ACC112 (cell line): Measurements from ENCODE around the gene IGSF8.

Source experiments
- H2AFZ ChIP-seq: fragments of 200-600 bp; sonication (generic); one replicate; pipeline ENCODE4 v1.6.0; 2017; ENCODE audit warnings: antibody characterized with exemption, low read length; ENCODE audit not compliant: unreplicated experiment
- H3K27ac ChIP-seq: fragments of 200-600 bp; sonication (generic); 2 replicates; pipeline ENCODE4 v1.5.1; 2014; ENCODE audit warnings: low read depth, mild to moderate bottlenecking, antibody characterized with exemption, low read length, moderate library complexity
- H3K27me3 ChIP-seq: fragments of 200-600 bp; sonication (generic); 2 replicates; pipeline ENCODE4 v1.6.1; 2014; ENCODE audit warnings: mild to moderate bottlenecking, antibody characterized with exemption, low read length, moderate library complexity, mixed read lengths; ENCODE audit not compliant: insufficient read depth
- H3K36me3 ChIP-seq: fragments of 200-600 bp; sonication (generic); 2 replicates; pipeline ENCODE4 v1.6.1; 2016; ENCODE audit warnings: mild to moderate bottlenecking, antibody characterized with exemption, low read length, moderate library complexity, mixed read lengths; ENCODE audit not compliant: insufficient read depth
- H3K4me1 ChIP-seq: fragments of 200-600 bp; sonication (generic); one replicate; pipeline ENCODE4 v1.6.1; 2016; ENCODE audit warnings: low read length, mixed read lengths; ENCODE audit not compliant: insufficient read depth, unreplicated experiment, control insufficient read depth
- H3K4me3 ChIP-seq: fragments of 200-600 bp; sonication (generic); 2 replicates; pipeline ENCODE4 v1.5.1; 2014; ENCODE audit warnings: mild to moderate bottlenecking, low read depth, low read length
- H3K79me2 ChIP-seq: fragments of 200-600 bp; sonication (generic); one replicate; pipeline ENCODE4 v1.6.0; 2016; ENCODE audit warnings: low read length; ENCODE audit not compliant: control insufficient read depth, unreplicated experiment, insufficient read depth

The IGSF8 gene, protein sequence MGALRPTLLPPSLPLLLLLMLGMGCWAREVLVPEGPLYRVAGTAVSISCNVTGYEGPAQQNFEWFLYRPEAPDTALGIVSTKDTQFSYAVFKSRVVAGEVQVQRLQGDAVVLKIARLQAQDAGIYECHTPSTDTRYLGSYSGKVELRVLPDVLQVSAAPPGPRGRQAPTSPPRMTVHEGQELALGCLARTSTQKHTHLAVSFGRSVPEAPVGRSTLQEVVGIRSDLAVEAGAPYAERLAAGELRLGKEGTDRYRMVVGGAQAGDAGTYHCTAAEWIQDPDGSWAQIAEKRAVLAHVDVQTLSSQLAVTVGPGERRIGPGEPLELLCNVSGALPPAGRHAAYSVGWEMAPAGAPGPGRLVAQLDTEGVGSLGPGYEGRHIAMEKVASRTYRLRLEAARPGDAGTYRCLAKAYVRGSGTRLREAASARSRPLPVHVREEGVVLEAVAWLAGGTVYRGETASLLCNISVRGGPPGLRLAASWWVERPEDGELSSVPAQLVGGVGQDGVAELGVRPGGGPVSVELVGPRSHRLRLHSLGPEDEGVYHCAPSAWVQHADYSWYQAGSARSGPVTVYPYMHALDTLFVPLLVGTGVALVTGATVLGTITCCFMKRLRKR

DNA sequence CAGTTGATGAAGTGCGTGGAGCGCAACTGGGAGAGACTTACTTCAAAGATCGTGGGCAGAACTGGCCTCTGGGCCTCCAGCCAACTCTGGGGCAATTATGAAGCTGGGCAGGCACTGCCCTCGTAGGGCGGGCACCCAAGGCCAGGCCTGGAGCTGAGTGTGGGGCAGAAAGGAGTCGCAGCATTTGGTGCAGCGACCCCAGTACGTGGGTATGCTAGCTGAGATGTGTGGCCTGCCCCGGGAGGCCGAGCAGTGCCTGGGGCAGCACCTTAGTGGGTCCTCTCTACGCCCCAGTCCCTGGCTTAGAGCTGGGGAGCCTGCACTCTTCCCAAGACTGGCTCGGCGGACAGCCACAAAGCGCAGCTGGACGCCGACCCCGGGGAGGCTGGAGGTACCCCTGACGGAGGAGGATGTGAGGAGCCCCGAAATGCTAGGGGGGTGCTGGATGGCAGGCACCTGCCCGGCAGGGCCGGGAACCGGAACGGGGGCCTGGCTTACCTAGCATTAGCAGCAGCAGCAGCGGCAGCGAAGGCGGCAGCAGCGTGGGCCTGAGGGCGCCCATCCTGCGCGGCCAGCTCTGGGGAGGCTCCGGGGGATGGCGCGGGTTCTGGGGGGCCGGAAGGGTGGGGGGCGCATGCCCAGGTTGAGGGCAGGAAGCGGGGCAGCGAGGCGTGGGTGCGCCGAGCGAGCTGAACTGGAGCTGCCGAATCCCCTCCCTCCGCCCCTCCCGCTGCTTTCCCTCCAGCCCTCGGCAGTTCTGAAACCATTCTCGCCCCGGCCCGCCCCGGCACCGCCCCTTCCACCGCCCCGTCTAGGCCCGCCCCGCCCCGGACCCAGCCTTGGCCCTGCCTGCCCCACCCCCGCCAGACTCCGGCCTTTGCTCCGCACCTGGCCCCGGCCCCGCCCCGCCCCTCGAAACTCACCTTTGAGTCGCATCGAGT is at the start of gene IGSF8:
TSS of gene IGSF8 (minus strand) at position 709 of the 941 bp plus-strand sequence. CDS start at position 562, 147 bp downstream.
- Histone ChIP-seq H3K36me3 (no peaks in the 10 kb centered on the region), H3K27ac (no peak within 1 kb of the TSS), H3K27me3 (no peaks in the 10 kb centered on the region), H3K4me1 (peaks cover 11% of the 10 kb centered on the region), H2AFZ (peak within 1 kb of the TSS; percentile 99), H3K79me2 (no peaks in the 10 kb centered on the region), H3K4me3 (peak within 1 kb of the TSS; percentile 89)

DNA sequence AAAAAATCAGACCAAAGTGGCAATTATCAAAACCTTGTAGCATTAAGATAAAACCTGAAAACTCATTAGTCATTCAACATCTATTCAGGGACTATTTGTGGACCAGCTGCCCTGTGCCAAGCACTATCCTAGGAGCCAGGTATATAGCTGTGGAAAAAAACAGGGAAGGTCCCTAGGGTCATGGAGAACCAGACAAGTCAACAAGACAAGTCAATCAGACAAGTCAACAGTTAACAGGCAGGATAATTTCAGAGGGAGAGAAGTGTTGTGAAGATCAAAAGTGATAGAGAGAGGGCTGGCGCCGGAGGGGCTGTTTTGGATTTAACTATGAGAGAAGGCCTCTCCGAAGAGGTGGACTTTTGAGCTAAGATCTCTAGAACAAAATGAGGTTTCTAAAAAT is 49.7 kb upstream of the IGSF8 start:
- H3K27ac ChIP-seq = no peak overlapping the region

DNA sequence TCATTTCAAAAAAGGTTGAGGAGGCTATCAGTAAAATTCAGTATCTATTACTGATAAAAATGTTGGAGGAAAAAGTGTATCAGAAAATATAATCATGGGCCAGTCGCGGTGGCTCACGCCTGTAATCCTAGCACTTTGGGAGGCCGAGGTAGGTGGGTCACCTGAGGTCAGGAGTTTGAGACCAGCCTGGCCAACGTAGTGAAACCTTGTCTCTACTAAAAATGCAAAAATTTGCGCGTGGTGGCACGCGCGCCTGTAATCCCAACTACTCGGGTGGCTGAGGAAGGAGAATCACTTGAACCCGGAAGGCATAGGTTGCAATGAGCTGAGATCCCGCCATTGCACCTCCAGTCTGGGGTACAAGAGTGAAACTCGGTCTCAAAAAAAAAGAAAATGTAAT is 47.7 kb upstream of the IGSF8 start:
- Histone ChIP-seq H3K4me1 (peaks cover 7% of the 10 kb centered on the region), H3K27me3 (peaks cover 11% of the 10 kb centered on the region), H3K27ac (no peak overlapping the region), H3K4me3 (no peak overlapping the region), H3K79me2 (no peaks in the 10 kb centered on the region), H3K36me3 (no peaks in the 10 kb centered on the region), H2AFZ (no peak overlapping the region)

More for the DNA sequence above, 49.7 kb upstream of the IGSF8 start:
- peaks cover 7% of the 10 kb centered on the region for H3K4me1 ChIP-seq
- H3K36me3 ChIP-seq = no peaks in the 10 kb centered on the region
- H3K79me2 ChIP-seq = no peaks in the 10 kb centered on the region
- H3K4me3 ChIP-seq = no peak overlapping the region
- no peak overlapping the region for H2AFZ ChIP-seq
- H3K27me3 ChIP-seq = peaks cover 1% of the 10 kb centered on the region; the same call in 1 of the 2 replicates

DNA sequence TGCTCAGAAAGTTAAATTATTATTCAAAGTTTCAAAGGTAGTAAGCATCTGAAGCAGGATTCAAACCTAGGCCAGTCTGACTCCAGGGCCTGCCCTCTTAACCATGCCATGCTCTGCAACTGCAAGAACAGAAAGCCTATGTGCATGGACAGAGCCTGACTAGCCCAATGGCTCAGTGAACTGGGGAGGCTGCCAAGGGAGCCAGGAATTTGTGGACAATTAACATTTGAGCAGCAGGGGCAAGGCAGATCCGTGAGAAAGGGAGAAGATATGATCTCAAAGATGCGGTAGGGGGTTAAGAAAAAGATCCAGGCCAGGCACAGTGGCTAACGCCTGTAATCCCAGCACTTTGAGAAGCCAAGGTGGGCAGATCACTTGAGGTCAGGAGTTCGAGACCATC is 46.5 kb upstream of the IGSF8 start:
- H3K4me3 ChIP-seq = no peak overlapping the region
- H3K27me3 ChIP-seq = peaks cover 15% of the 10 kb centered on the region
- H3K36me3 ChIP-seq = no peaks in the 10 kb centered on the region
- no peaks in the 10 kb centered on the region for H3K79me2 ChIP-seq
- peaks cover 7% of the 10 kb centered on the region for H3K4me1 ChIP-seq
- no peak overlapping the region for H3K27ac ChIP-seq
- H2AFZ ChIP-seq = no peak overlapping the region

DNA sequence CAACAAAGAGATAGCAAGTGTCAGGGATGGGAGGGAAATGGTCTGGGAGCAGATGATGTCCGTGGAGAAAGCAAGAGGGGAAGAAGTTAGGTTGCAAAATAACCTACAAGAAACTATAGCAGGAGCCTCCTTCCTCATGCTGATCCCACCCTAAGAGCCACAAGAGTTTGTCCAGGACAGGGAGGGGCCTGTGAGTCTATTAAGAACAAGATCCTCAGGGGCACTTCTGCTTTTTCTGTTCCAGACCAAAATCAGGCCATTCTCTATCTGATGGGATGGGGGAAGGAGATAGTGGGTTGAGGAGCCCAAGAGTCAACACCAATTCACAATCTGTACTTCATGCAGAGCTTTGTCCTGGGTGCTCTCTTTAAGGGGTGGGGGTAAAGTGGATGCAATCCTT is 45.3 kb upstream of the IGSF8 start:
- no peaks in the 10 kb centered on the region for H3K4me1 ChIP-seq
- H3K36me3 ChIP-seq = no peaks in the 10 kb centered on the region
- no peak overlapping the region for H3K4me3 ChIP-seq
- H2AFZ ChIP-seq = no peak overlapping the region
- H3K27ac ChIP-seq = no peak overlapping the region
- no peaks in the 10 kb centered on the region for H3K79me2 ChIP-seq
- H3K27me3 ChIP-seq = peaks cover 25% of the 10 kb centered on the region

DNA sequence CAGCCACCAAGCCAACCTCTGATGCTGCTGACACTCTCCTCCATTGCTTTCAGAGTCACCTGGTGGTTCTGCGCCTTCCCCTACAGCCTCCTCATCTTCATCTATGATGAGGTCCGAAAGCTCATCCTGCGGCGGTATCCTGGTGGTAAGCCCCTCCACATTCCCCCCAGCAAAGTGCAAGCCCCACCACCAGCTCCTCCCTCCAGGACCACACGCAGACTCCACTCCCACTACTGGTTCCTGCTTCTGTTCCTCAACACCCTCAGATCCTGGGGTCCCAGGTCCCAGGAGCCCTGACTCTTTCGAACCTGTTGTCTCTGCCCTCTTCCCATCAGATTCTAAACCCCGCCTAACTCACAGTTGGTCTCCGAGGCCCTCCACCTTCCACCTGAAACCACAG is 41.4 kb upstream of the IGSF8 start:
- Histone ChIP-seq H3K27me3 (peaks cover 26% of the 10 kb centered on the region), H3K4me3 (no peak overlapping the region), H3K27ac (no peak overlapping the region), H3K79me2 (no peaks in the 10 kb centered on the region), H3K4me1 (no peaks in the 10 kb centered on the region), H3K36me3 (no peaks in the 10 kb centered on the region), H2AFZ (no peak overlapping the region)

DNA sequence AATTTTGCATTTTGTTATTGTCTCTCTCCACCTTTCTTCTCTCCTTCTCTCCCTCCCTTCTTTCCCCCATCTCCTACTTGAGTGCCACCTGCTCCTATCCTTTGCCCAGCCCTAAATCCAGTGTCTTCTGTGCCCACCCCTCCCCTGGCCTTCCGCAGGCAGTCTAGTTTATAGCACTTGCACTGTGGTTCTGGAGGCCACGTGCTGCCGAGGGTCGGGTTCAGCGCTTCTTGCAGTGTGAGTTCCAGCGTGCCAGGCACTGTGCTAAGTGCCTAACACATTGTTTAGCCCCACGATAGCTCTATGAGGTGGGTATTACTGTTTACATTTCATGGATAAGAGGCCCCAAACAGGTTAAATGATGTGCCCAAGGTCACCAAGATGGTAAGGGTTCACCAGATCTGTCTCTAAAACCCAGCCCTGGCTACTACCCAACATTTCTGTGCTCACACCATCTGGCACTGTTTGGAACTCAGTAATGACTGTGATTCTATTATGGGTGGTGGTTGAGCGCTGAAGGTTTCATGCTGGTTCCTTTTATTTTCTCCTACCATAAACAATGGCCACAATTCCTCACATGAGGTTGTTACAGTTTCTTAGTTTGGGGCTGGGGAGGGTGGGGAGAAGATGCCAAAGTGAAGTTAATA is 38.9 kb upstream of the IGSF8 start:
- Histone ChIP-seq H3K27ac (no peak overlapping the region), H2AFZ (no peak overlapping the region), H3K27me3 (peaks cover 42% of the 10 kb centered on the region), H3K4me1 (no peaks in the 10 kb centered on the region), H3K36me3 (no peaks in the 10 kb centered on the region), H3K4me3 (no peak overlapping the region), H3K79me2 (no peaks in the 10 kb centered on the region)

DNA sequence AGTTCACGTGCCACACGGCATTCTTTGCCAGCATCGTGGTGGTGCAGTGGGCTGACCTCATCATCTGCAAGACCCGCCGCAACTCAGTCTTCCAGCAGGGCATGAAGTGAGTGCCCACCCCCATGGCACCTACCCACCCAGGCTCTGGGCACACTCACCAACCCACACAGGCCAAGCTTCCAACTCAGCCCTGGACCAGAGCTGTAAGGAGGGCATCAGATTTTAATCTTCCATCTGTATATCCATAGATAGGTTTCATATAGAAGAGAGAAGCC is 38.4 kb upstream of the IGSF8 start:
- no peaks in the 10 kb centered on the region for H3K4me1 ChIP-seq
- no peak overlapping the region for H3K4me3 ChIP-seq
- H3K27me3 ChIP-seq = peaks cover 44% of the 10 kb centered on the region
- no peaks in the 10 kb centered on the region for H3K79me2 ChIP-seq
- H3K36me3 ChIP-seq = no peaks in the 10 kb centered on the region
- H3K27ac ChIP-seq = no peak overlapping the region
- H2AFZ ChIP-seq = no peak overlapping the region

DNA sequence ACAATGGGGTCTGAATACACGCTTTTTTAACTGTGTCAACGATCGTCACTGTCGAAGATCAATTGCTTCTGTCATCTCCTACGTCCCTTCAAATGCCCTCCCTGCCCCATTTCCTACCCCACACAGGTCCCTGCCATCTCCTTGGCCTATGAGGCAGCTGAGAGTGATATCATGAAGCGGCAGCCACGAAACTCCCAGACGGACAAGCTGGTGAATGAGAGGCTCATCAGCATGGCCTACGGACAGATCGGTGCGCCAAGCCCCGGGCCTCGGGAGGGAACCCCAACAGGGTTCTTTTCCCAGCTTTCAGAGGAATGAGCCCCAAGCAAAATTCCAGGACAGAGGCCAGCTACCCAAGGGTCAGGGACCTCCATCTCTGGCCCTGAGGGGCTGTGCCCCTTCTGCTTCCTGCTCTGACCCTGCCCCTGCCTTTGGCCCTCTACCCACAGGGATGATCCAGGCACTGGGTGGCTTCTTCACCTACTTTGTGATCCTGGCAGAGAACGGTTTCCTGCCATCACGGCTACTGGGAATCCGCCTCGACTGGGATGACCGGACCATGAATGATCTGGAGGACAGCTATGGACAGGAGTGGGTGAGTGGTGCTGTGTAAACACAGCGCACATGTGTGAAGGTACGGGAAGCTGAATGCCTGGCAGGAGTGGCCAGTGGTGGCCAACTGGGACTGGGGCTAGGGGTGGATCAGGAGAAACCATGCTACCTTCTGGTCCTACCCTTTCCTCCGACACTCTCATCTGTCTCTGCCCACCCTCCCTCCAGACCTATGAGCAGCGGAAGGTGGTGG is 37.9 kb upstream of the IGSF8 start:
- H2AFZ ChIP-seq = no peak overlapping the region
- H3K36me3 ChIP-seq = no peaks in the 10 kb centered on the region
- H3K27me3 ChIP-seq = peaks cover 39% of the 10 kb centered on the region
- H3K4me3 ChIP-seq = no peak overlapping the region
- no peak overlapping the region for H3K27ac ChIP-seq
- H3K79me2 ChIP-seq = no peaks in the 10 kb centered on the region
- no peaks in the 10 kb centered on the region for H3K4me1 ChIP-seq
